ENCODE results near the gene EGFR. TPM values are rescaled to one million over a fixed set of nuclear protein-coding genes. Genes with fewer than 3 reads are reported as not detected.

EGFR gene
- total and polyA plus RNA-seq, 12 donors = 7.0 to 111 (median 71.6) TPM

DNA sequence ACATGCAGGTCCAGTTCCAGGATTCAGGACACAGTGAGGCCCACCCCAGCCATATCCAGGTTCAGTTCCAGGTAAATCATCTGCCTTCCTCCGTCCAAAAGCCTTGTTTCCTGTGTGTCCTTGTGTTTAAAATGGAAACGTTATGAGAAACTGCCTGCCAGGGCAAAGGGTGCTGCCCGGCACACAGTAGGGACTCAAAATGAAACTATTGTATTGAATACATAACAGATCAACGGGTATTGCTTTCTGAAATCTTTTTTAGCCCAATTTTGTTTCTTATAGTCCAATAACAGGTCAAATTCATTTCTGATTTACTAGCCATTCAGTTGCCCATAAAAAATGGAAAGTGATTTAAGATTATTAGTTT is 115.5 kb downstream of the EGFR start:
- H3K27ac ChIP-seq = peak overlapping the region in 4 of 5 donors; percentile 4 to 88 (median 70)
- H3K4me3 ChIP-seq = no peak overlapping the region
- no peaks in the 10 kb centered on the region for H3K36me3 ChIP-seq (replicated peaks in 1 of 2)
- WGBS, 4 donors = 83 to 85% (median 84%) methylated on average over 4 of the region's 4 CpGs
- DNase-seq = no peak
- TF ChIP-seq POLR2A (IDR thresholded peaks at IDR 0.05) = no peak
- TF ChIP-seq, protein P1, sequence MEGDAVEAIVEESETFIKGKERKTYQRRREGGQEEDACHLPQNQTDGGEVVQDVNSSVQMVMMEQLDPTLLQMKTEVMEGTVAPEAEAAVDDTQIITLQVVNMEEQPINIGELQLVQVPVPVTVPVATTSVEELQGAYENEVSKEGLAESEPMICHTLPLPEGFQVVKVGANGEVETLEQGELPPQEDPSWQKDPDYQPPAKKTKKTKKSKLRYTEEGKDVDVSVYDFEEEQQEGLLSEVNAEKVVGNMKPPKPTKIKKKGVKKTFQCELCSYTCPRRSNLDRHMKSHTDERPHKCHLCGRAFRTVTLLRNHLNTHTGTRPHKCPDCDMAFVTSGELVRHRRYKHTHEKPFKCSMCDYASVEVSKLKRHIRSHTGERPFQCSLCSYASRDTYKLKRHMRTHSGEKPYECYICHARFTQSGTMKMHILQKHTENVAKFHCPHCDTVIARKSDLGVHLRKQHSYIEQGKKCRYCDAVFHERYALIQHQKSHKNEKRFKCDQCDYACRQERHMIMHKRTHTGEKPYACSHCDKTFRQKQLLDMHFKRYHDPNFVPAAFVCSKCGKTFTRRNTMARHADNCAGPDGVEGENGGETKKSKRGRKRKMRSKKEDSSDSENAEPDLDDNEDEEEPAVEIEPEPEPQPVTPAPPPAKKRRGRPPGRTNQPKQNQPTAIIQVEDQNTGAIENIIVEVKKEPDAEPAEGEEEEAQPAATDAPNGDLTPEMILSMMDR (IDR thresholded peaks at IDR 0.05) = no peak
- H3K4me1 ChIP-seq (replicated peaks in 1 of 2) = peaks cover 17 to 37% of the 10 kb centered on the region in 2 donors
- intact Hi-C loops (cut with DNase I) = no loop called here
- peaks cover 0 to 5% (median 0%) of the 10 kb centered on the region in 3 donors for H3K9me3 ChIP-seq (replicated peaks in 1 of 3)
- H3K27me3 ChIP-seq = no peaks in the 10 kb centered on the region

DNA sequence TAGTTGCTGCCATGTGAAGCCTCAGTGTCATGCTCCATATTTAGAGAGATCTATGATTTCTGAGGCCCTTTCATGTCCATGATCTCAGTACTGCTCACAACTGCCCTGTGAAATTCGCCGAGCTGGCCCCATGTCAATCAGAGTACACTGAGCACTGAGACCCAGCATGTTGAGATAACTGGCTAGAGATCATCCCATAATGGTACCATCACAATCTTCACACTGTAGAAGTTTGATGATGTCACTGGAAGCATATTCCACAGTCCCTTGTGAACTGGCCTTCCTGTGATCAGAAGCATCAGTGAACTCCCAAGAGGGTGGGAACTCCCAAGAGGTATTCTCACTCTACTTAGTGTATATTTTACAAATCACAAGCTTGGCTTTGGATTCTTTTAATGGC is 116.0 kb downstream of the EGFR start:
- Histone ChIP-seq H3K36me3 (replicated peaks in 1 of 2) (no peaks in the 10 kb centered on the region), H3K27me3 (no peaks in the 10 kb centered on the region), H3K4me1 (replicated peaks in 1 of 2) (peaks cover 13 to 33% of the 10 kb centered on the region in 2 donors), H3K9me3 (replicated peaks in 1 of 3) (peaks cover 0 to 5% (median 0%) of the 10 kb centered on the region in 3 donors), H3K4me3 (no peak overlapping the region), H3K27ac (peak overlapping the region in 1 of 5 donors; percentile 88)
- 86 to 98% (median 94%) methylated on average over 2 of the region's 2 CpGs for WGBS, 4 donors
- DNase-seq = no peak
- no peak for TF ChIP-seq POLR2A (IDR thresholded peaks at IDR 0.05)
- TF ChIP-seq, protein P1 (IDR thresholded peaks at IDR 0.05) = no peak
- intact Hi-C loops (cut with DNase I) = no loop called here

DNA sequence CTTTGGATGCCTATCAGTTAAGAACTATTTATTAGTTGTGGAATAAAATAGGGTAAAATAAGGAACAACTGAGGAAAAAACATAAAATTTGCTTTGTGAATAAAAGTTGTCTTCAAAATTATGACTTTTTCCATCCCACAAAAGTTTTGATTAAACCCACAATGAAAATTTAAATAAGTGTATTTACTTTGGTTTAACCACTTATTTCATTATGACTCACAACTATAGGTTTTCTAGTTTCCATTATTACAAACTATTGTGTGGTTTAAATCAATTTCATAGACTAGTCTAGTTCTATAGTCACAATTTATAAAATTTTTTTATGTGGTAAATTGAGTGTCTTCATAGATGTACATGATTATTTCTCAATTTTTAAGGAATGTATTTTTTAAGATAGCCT is 116.6 kb downstream of the EGFR start:
- H3K4me3 ChIP-seq = no peak overlapping the region
- no peaks in the 10 kb centered on the region for H3K36me3 ChIP-seq (replicated peaks in 1 of 2)
- H3K9me3 ChIP-seq (replicated peaks in 1 of 3) = peaks cover 0 to 5% (median 0%) of the 10 kb centered on the region in 3 donors
- DNase-seq = no peak
- peaks cover 12 to 30% of the 10 kb centered on the region in 2 donors for H3K4me1 ChIP-seq (replicated peaks in 1 of 2)
- no peak overlapping the region for H3K27ac ChIP-seq
- intact Hi-C loops (cut with DNase I) = no loop called here
- H3K27me3 ChIP-seq = no peaks in the 10 kb centered on the region
- TF ChIP-seq POLR2A (IDR thresholded peaks at IDR 0.05) = no peak
- TF ChIP-seq, protein P1 (IDR thresholded peaks at IDR 0.05) = no peak

DNA sequence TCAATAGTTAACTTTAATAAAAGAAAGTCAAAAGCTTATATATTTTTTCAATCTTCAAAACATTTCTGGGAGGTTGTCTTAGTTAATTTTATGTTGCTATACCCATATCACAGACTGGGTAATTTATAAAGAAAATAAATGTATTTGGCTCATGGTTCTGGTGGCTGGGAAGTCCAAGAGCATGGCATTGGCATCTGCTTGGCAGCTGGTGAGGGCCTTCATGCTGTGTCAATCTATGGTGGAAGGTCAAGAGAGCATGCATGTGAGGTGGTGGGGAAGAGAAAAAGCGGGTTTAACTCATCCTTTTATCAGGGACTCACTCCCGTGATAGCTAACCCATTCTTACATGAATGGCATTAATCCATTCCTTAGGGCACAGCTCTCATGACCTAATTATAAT is 119.8 kb downstream of the EGFR start:
- no peak for TF ChIP-seq POLR2A (IDR thresholded peaks at IDR 0.05)
- TF ChIP-seq, protein P1 (IDR thresholded peaks at IDR 0.05) = no peak
- DNase-seq = no peak
- no peak overlapping the region for H3K4me3 ChIP-seq
- 52 to 93% (median 92%) methylated on average over 2 of the region's 2 CpGs for WGBS, 4 donors
- H3K36me3 ChIP-seq (replicated peaks in 1 of 2) = peaks cover 0 to 5% of the 10 kb centered on the region in 2 donors
- no peaks in the 10 kb centered on the region for H3K27me3 ChIP-seq
- no peak overlapping the region for H3K27ac ChIP-seq
- intact Hi-C loops (cut with DNase I) = no loop called here
- peaks cover 2 to 4% of the 10 kb centered on the region in 2 donors for H3K4me1 ChIP-seq (replicated peaks in 1 of 2)
- peaks cover 0 to 5% (median 0%) of the 10 kb centered on the region in 3 donors for H3K9me3 ChIP-seq (replicated peaks in 1 of 3)

Data from adrenal gland (tissue), 12 donors.